Keratinocyte (primary cell): ENCODE measurements around the gene GOLGA2. TPM values are rescaled to one million over a fixed set of nuclear protein-coding genes. Genes with fewer than 3 reads are reported as not detected.

Source experiments
- DNase-seq: peaks from one replicate; pipeline ENCODE4 v3.0.0-alpha.2; 2011; ENCODE audit warnings: low read depth, missing footprints, low spot score
- FAIRE-seq: peaks from 2 replicates; lab custom pipeline; 2011; peaks lifted over from hg19 to GRCh38; lab: Jason Lieb, UNC
- H2AFZ ChIP-seq: 2 replicates; pipeline ENCODE4 v1.6.0; 2012; ENCODE audit warnings: low read length, control low read depth, inconsistent platforms; ENCODE audit not compliant: control insufficient read depth
- H3K27ac ChIP-seq: 2 replicates; pipeline ENCODE4 v1.5.1; 2011; ENCODE audit warnings: low read length; ENCODE audit not compliant: control insufficient read depth, insufficient read depth
- H3K27me3 ChIP-seq: 3 replicates; pipeline ENCODE4 v1.6.0; 2011; ENCODE audit warnings: low read length; ENCODE audit not compliant: control insufficient read depth, insufficient read depth; ENCODE audit errors: extremely low read depth
- H3K36me3 ChIP-seq, 2 experiments: 2 replicates in 1 of 2; 3 replicates in 1 of 2; pipeline ENCODE4 v1.5.1; 2011; ENCODE audit warnings: low read length in 2 of 2, mild to moderate bottlenecking in 1 of 2; ENCODE audit not compliant: control insufficient read depth in 2 of 2, insufficient read depth in 2 of 2; ENCODE audit errors: extremely low read depth in 1 of 2
- H3K4me1 ChIP-seq: 3 replicates; pipeline ENCODE4 v1.5.1; 2011; ENCODE audit warnings: low read length; ENCODE audit not compliant: control insufficient read depth, insufficient read depth; ENCODE audit errors: extremely low read depth
- H3K4me2 ChIP-seq: 3 replicates; pipeline ENCODE4 v1.6.0; 2011; ENCODE audit warnings: low read depth, low read length; ENCODE audit not compliant: control insufficient read depth, insufficient read depth; ENCODE audit errors: extremely low read depth
- H3K4me3 ChIP-seq, 3 experiments: fragments of 200-600 bp in 1 of 3; sonication (generic) in 1 of 3; 2 replicates in 2 of 3; 3 replicates in 1 of 3; pipeline ENCODE4 v1.5.1; 2011 to 2016; ENCODE audit warnings: low read length in 3 of 3, mild to moderate bottlenecking in 3 of 3, control low read depth in 2 of 3, inconsistent platforms in 1 of 3, low read depth in 1 of 3, mixed read lengths in 1 of 3, mixed run types in 1 of 3, moderate library complexity in 1 of 3; ENCODE audit not compliant: control insufficient read depth in 2 of 3, insufficient read depth in 2 of 3; ENCODE audit errors: extremely low read depth in 1 of 3
- H3K79me2 ChIP-seq: 2 replicates; pipeline ENCODE4 v1.6.0; 2012; ENCODE audit warnings: low read length; ENCODE audit not compliant: control insufficient read depth, insufficient read depth
- H3K9ac ChIP-seq: 3 replicates; pipeline ENCODE4 v1.6.0; 2011; ENCODE audit warnings: low read length; ENCODE audit not compliant: control insufficient read depth, insufficient read depth; ENCODE audit errors: extremely low read depth
- H3K9me1 ChIP-seq: 3 replicates; pipeline ENCODE4 v1.6.0; 2011; ENCODE audit warnings: low read length; ENCODE audit not compliant: control insufficient read depth, insufficient read depth; ENCODE audit errors: extremely low read depth
- H3K9me3 ChIP-seq: 2 replicates; pipeline ENCODE4 v1.5.1; 2012; ENCODE audit warnings: low read depth, low read length; ENCODE audit not compliant: control insufficient read depth
- H4K20me1 ChIP-seq: 3 replicates; pipeline ENCODE4 v1.6.0; 2011; ENCODE audit warnings: low read length; ENCODE audit not compliant: control insufficient read depth, insufficient read depth; ENCODE audit errors: extremely low read depth
- EZH2 ChIP-seq: IDR thresholded peaks from one replicate; pipeline ENCODE4 v1.6.1; 2012; ENCODE audit warnings: inconsistent platforms, mild to moderate bottlenecking, low read length, moderate library complexity
- dilution Hi-C: fragments of 300-500 bp; cut with MboI; formaldehyde crosslinking; loops from one replicate; pipeline ENCODE4 v1.7.0; 2020; ENCODE audit warnings: low sequenced_read_pairs; ENCODE audit not compliant: extremely low pct_ligation_motif_present
- polyA plus RNA-seq, 5 experiments: library from polyadenylated mRNA; depleted of rRNA in 3 of 5; stranded (reverse) in 3 of 5; stranded (forward) in 1 of 5; unstranded in 1 of 5; fragments of >200 nt; gene quantifications; 1 replicate in 1 of 5; 2 replicates in 3 of 5; 3 replicates in 1 of 5; pipeline versions ENCODE4 v1.2.1 to v1.2.3, GENCODE V29; 2011 to 2012; ENCODE audit warnings: missing spikeins in 2 of 5, low read depth in 1 of 5, low replicate concordance in 1 of 5
- TF ChIP-seq, protein P1 (sequence below), 3 experiments: IDR thresholded peaks in 1 of 3; conservative IDR thresholded peaks in 1 of 3; optimal IDR thresholded peaks in 1 of 3; 2 replicates in 2 of 3; 3 replicates in 1 of 3; pipeline versions ENCODE3 to v1.5.1; 2011; ENCODE audit warnings: low read length in 3 of 3, mild to moderate bottlenecking in 3 of 3, moderate library complexity in 2 of 3, control low read depth in 1 of 3, inconsistent platforms in 1 of 3; ENCODE audit not compliant: insufficient read depth in 2 of 3; ENCODE audit errors: extremely low read depth in 1 of 3

Gene GOLGA2
- polyA plus RNA-seq, 1 donor (not counting 4 experiments of a cell fraction or from before 2014, with no cell fraction given) = 41.6 TPM

DNA sequence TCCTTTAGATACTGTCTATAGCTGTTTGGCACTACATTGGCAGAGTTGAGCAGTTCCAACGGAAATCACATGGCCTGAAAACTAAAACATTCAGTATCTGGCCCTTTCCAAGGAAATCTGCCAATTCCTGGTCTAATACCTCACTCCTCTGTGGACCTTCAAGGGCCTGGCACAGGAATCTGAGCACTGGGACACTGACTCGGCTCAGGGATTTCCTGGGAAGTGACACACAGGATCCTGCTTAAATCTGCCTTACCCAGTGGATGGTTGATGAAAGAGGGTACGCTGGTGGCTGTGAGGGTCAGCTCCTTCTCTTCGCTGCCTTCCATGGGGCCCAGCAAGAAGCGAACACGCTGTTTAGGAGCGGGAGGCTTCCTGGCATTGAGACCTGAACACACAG lies 45.5 kb upstream of the GOLGA2 start:
- dilution Hi-C loops = no loop called here
- Histone ChIP-seq H3K4me2 (peak overlapping the region; percentile 77), H3K4me1 (peaks cover 23% of the 10 kb centered on the region), H3K4me3 (peak overlapping the region; percentile 85 to 99 (median 93)), H3K9me1 (no peaks in the 10 kb centered on the region), H3K36me3 (peaks cover 10 to 29% of the 10 kb centered on the region in 2 experiments), H2AFZ (peak overlapping the region; percentile 39), H3K9ac (peak overlapping the region; percentile 94), H4K20me1 (no peaks in the 10 kb centered on the region), H3K79me2 (peaks cover 36% of the 10 kb centered on the region), H3K27me3 (no peaks in the 10 kb centered on the region), H3K27ac (peak overlapping the region; percentile 30), H3K9me3 (no peaks in the 10 kb centered on the region)
- TF ChIP-seq, protein P1, sequence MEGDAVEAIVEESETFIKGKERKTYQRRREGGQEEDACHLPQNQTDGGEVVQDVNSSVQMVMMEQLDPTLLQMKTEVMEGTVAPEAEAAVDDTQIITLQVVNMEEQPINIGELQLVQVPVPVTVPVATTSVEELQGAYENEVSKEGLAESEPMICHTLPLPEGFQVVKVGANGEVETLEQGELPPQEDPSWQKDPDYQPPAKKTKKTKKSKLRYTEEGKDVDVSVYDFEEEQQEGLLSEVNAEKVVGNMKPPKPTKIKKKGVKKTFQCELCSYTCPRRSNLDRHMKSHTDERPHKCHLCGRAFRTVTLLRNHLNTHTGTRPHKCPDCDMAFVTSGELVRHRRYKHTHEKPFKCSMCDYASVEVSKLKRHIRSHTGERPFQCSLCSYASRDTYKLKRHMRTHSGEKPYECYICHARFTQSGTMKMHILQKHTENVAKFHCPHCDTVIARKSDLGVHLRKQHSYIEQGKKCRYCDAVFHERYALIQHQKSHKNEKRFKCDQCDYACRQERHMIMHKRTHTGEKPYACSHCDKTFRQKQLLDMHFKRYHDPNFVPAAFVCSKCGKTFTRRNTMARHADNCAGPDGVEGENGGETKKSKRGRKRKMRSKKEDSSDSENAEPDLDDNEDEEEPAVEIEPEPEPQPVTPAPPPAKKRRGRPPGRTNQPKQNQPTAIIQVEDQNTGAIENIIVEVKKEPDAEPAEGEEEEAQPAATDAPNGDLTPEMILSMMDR (optimal IDR thresholded peaks at IDR 0.05 in 1 of 3, IDR thresholded peaks at IDR 0.05 in 1 of 3, conservative IDR thresholded peaks at IDR 0.05 in 1 of 3; ENCODE audit: extremely low read depth in 1 of 3, insufficient read depth in 2 of 3, low read length in 3 of 3) = no peak
- no peak for TF ChIP-seq EZH2
- FAIRE-seq (no peak), DNase-seq (no peak)

DNA sequence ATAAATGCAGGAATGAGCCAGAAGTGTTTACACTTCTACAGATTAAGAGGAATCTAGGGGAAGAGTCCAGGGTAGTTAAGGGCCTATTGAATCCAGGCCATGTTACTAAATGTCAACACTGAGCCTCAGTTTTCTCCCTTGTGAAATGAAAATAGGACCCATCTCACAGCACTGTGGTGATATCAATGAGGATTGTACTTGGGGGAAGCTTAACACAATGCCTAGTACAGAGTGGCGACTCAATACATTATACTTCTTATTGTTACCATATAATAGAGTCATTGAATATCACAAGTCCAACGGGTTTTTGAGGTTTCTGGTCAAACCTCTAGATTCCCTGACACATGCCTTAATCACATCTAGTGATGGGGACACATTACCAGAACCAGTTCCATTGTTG lies 41.8 kb upstream of the GOLGA2 start:
- Histone ChIP-seq H3K9me1 (no peaks in the 10 kb centered on the region), H3K9me3 (no peaks in the 10 kb centered on the region), H3K36me3 (peaks cover 13 to 25% of the 10 kb centered on the region in 2 experiments), H3K4me2 (no peak overlapping the region), H3K4me1 (peaks cover 7% of the 10 kb centered on the region), H3K79me2 (peaks cover 12% of the 10 kb centered on the region), H3K27ac (no peak overlapping the region), H2AFZ (no peak overlapping the region), H4K20me1 (no peaks in the 10 kb centered on the region), H3K4me3 (no peak overlapping the region), H3K9ac (no peak overlapping the region), H3K27me3 (no peaks in the 10 kb centered on the region)
- no peak for FAIRE-seq
- TF ChIP-seq, protein P1 (optimal IDR thresholded peaks at IDR 0.05 in 1 of 3, IDR thresholded peaks at IDR 0.05 in 1 of 3, conservative IDR thresholded peaks at IDR 0.05 in 1 of 3; ENCODE audit: extremely low read depth in 1 of 3, insufficient read depth in 2 of 3, low read length in 3 of 3) = no peak
- TF ChIP-seq EZH2 = no peak
- dilution Hi-C loops = no loop called here
- DNase-seq = no peak
